OCI-LY1 (cell line): ENCODE data around the gene ADGRA3.

Experiments used
- H2AFZ ChIP-seq: fragments of 200-600 bp; sonication (generic), shearing (Covaris generic); 2 replicates; pipeline ENCODE4 v1.6.0; 2014; ENCODE audit warnings: antibody characterized with exemption, mild to moderate bottlenecking, low read length
- H3F3A ChIP-seq: fragments of 200-600 bp; sonication (generic), shearing (Covaris generic); 2 replicates; pipeline ENCODE4 v1.6.0; 2014; ENCODE audit warnings: mild to moderate bottlenecking, antibody characterized with exemption, low read length, moderate library complexity; ENCODE audit not compliant: insufficient read depth
- H3K27ac ChIP-seq: fragments of 200-600 bp; sonication (generic); 2 replicates; pipeline ENCODE4 v1.5.1; 2014; ENCODE audit warnings: low read length, mixed run types, mild to moderate bottlenecking, low read depth; ENCODE audit not compliant: poor library complexity, severe bottlenecking
- H3K27me3 ChIP-seq: fragments of 200-600 bp; sonication (generic); 2 replicates; pipeline ENCODE4 v1.6.0; 2014; ENCODE audit warnings: antibody characterized with exemption, mild to moderate bottlenecking, low read length, moderate library complexity; ENCODE audit not compliant: insufficient read depth
- H3K36me3 ChIP-seq: fragments of 200-600 bp; sonication (generic); 2 replicates; pipeline ENCODE4 v1.6.1; 2014; ENCODE audit warnings: mild to moderate bottlenecking, antibody characterized with exemption, low read length, moderate library complexity, mixed read lengths; ENCODE audit not compliant: insufficient read depth
- H3K4me1 ChIP-seq: fragments of 200-600 bp; sonication (generic); 2 replicates; pipeline ENCODE4 v1.5.1; 2014; ENCODE audit warnings: mild to moderate bottlenecking, low read length, moderate library complexity; ENCODE audit not compliant: insufficient read depth, severe bottlenecking
- H3K4me2 ChIP-seq: fragments of 200-600 bp; sonication (generic), shearing (Covaris generic); 2 replicates; pipeline ENCODE4 v1.6.1; 2014; ENCODE audit warnings: low read length
- H3K4me3 ChIP-seq: fragments of 200-600 bp; sonication (generic); 2 replicates; pipeline ENCODE4 v1.5.1; 2014; ENCODE audit warnings: low read length, low read depth, mild to moderate bottlenecking, mixed read lengths; ENCODE audit not compliant: poor library complexity, severe bottlenecking
- H3K79me2 ChIP-seq: fragments of 200-600 bp; shearing (Covaris generic); 2 replicates; pipeline ENCODE4 v1.6.1; 2016; ENCODE audit warnings: mixed run types, low read length, mixed read lengths; ENCODE audit not compliant: insufficient read depth
- H3K9ac ChIP-seq: fragments of 200-600 bp; sonication (generic), shearing (Covaris generic); 2 replicates; pipeline ENCODE4 v1.6.1; 2014; ENCODE audit warnings: mild to moderate bottlenecking, low read length, mixed read lengths
- H3K9me2 ChIP-seq: fragments of 200-600 bp; sonication (generic), shearing (Covaris generic); 2 replicates; pipeline ENCODE4 v1.6.1; 2014; ENCODE audit warnings: low read depth, mild to moderate bottlenecking, low read length, mixed read lengths
- H3K9me3 ChIP-seq: fragments of 200-600 bp; shearing (Covaris generic); 2 replicates; pipeline ENCODE4 v1.6.1; 2014; ENCODE audit warnings: low read length, mixed read lengths
- H4K20me1 ChIP-seq: fragments of 200-600 bp; sonication (generic), shearing (Covaris generic); 2 replicates; pipeline ENCODE4 v1.6.0; 2016; ENCODE audit warnings: mild to moderate bottlenecking, low read length; ENCODE audit not compliant: insufficient read depth
- CTCF ChIP-seq: fragments of 200-600 bp; sonication (generic), shearing (Covaris generic); IDR thresholded peaks from 2 replicates; pipeline ENCODE4 v1.5.1; 2017; ENCODE audit warnings: mild to moderate bottlenecking, antibody characterized with exemption, low read length, moderate library complexity, mixed read lengths
- EZH2 ChIP-seq: fragments of 200-600 bp; sonication (generic), shearing (Covaris generic); IDR thresholded peaks from 2 replicates; pipeline ENCODE4 v1.8.0; 2017; ENCODE audit warnings: borderline replicate concordance, mixed run types, mild to moderate bottlenecking, antibody characterized with exemption, low read length, moderate library complexity, mixed read lengths

The ADGRA3 gene

GRCh38 chr4:22454216-22454838 lies 61.5 kb downstream of the ADGRA3 start:
- H3K9me3 ChIP-seq: no peaks in the 10 kb centered on the region
- no peak overlapping the region for H3K27ac ChIP-seq
- H3K9me2 ChIP-seq: no peaks in the 10 kb centered on the region
- H3K4me2 ChIP-seq: no peak overlapping the region
- no peak overlapping the region for H2AFZ ChIP-seq
- no peaks in the 10 kb centered on the region for H4K20me1 ChIP-seq
- TF ChIP-seq EZH2 (no peak), CTCF (no peak)
- no peaks in the 10 kb centered on the region for H3K4me1 ChIP-seq
- no peaks in the 10 kb centered on the region for H3K36me3 ChIP-seq
- H3K27me3 ChIP-seq: no peaks in the 10 kb centered on the region
- H3K4me3 ChIP-seq: no peak overlapping the region
- H3K79me2 ChIP-seq: no peaks in the 10 kb centered on the region
- no peak overlapping the region for H3K9ac ChIP-seq
- no peaks in the 10 kb centered on the region for H3F3A ChIP-seq

GRCh38 chr4:22444813-22445212 lies 71.1 kb downstream of the ADGRA3 start:
- TF ChIP-seq EZH2: no peak
- TF ChIP-seq CTCF: no peak
- H3K79me2 ChIP-seq: no peaks in the 10 kb centered on the region
- H3K27ac ChIP-seq: no peak overlapping the region

GRCh38 chr4:22442956-22443355 lies 72.9 kb downstream of the ADGRA3 start:
- H3K4me2 ChIP-seq: no peak overlapping the region
- TF ChIP-seq EZH2: no peak
- no peak for TF ChIP-seq CTCF
- no peaks in the 10 kb centered on the region for H3K9me2 ChIP-seq
- H3K9ac ChIP-seq: no peak overlapping the region
- H3K4me1 ChIP-seq: no peaks in the 10 kb centered on the region
- no peak overlapping the region for H3K4me3 ChIP-seq
- H3F3A ChIP-seq: no peaks in the 10 kb centered on the region
- no peaks in the 10 kb centered on the region for H3K9me3 ChIP-seq
- no peaks in the 10 kb centered on the region for H3K27me3 ChIP-seq
- no peaks in the 10 kb centered on the region for H3K79me2 ChIP-seq
- H4K20me1 ChIP-seq: no peaks in the 10 kb centered on the region
- no peak overlapping the region for H2AFZ ChIP-seq
- H3K27ac ChIP-seq: no peak overlapping the region
- no peaks in the 10 kb centered on the region for H3K36me3 ChIP-seq

More at GRCh38 chr4:22444813-22445212, 71.1 kb downstream of the ADGRA3 start:
- Histone ChIP-seq H3K4me2 (no peak overlapping the region), H3K27me3 (no peaks in the 10 kb centered on the region), H3K9me3 (no peaks in the 10 kb centered on the region), H3K9me2 (no peaks in the 10 kb centered on the region), H3K9ac (no peak overlapping the region), H3F3A (no peaks in the 10 kb centered on the region), H4K20me1 (no peaks in the 10 kb centered on the region), H3K4me1 (no peaks in the 10 kb centered on the region), H3K36me3 (no peaks in the 10 kb centered on the region), H2AFZ (no peak overlapping the region), H3K4me3 (no peak overlapping the region)
